ENCODE data around the gene ZNF506.

DNA sequence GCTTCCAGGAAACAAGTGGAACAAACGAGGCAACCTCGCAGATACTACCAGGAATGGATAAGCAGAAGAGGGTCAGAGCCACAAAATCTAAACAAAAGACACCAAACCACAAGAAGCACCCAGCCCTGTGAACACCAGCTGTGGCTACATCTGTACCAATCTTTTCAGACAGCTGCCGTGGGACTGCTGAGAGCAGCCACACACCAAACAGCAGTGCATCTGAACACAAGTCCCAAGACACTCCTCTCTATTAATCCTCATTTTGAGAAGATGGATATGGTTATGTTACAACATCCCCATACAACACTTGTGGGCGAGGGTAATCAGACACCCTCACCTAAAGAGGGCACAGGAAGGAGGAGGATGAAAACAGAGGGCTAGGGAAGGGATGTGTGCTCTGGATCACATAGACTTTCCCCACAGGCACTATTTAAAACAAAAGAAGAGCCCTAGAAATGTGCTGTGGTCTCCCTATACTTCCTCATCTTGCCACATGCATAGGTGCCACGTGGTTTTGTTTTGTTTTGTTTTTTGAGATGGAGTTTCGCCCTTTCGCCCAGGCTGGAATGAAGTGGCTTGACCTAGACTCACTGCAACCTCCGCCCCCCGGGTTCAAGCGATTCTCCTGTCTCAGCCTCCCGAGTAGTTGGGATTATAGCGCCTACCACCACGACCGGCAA lies 47.1 kb downstream of the ZNF506 start:
- TF ChIP-seq, protein P1, sequence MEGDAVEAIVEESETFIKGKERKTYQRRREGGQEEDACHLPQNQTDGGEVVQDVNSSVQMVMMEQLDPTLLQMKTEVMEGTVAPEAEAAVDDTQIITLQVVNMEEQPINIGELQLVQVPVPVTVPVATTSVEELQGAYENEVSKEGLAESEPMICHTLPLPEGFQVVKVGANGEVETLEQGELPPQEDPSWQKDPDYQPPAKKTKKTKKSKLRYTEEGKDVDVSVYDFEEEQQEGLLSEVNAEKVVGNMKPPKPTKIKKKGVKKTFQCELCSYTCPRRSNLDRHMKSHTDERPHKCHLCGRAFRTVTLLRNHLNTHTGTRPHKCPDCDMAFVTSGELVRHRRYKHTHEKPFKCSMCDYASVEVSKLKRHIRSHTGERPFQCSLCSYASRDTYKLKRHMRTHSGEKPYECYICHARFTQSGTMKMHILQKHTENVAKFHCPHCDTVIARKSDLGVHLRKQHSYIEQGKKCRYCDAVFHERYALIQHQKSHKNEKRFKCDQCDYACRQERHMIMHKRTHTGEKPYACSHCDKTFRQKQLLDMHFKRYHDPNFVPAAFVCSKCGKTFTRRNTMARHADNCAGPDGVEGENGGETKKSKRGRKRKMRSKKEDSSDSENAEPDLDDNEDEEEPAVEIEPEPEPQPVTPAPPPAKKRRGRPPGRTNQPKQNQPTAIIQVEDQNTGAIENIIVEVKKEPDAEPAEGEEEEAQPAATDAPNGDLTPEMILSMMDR (IDR thresholded peaks at IDR 0.05; ENCODE audit: extremely low read depth in 1 of 2, insufficient read depth in 1 of 2, low read depth in 1 of 2, low read length in 2 of 2): no peak
- TF ChIP-seq GATA2 (IDR thresholded peaks at IDR 0.05; ENCODE audit: insufficient read depth, insufficient read length, low read depth, low read length) (no peak), POLR2AphosphoS5 (IDR thresholded peaks at IDR 0.05; ENCODE audit: insufficient read depth, low read depth, low read length) (no peak), MYC (IDR thresholded peaks at IDR 0.05; ENCODE audit: low read depth, low read length) (no peak), FOS (IDR thresholded peaks at IDR 0.05; ENCODE audit: borderline replicate concordance, insufficient read depth, low read length) (no peak), POLR2A (IDR thresholded peaks at IDR 0.05; ENCODE audit: low read depth, low read length) (no peak)

Measured in endothelial cell of umbilical vein (primary cell).